WTC11 (cell line): ENCODE data around the gene STARD10. TPM values are rescaled to one million over a fixed set of nuclear protein-coding genes. Genes with fewer than 3 reads are reported as not detected.
A peak's percentile ranks its signal among the peaks of the same experiment; 100 is the strongest.

Experiments used
- ATAC-seq: fragments of 200-7000 bp; cut with Tn5 transposase; 2 replicates; pipeline ENCODE4 v1.10.0; 2021; ENCODE audit warnings: mild to moderate bottlenecking, moderate library complexity
- CTCF ChIA-PET: fragments of 300-600 bp; sonication (Branson Sonifier 250); formaldehyde crosslinking; loops from one replicate; lab custom pipeline; 2021; ENCODE audit warnings: antibody characterized with exemption; lab: Charles Lee
- POLR2A ChIA-PET: fragments of 350-600 bp; sonication (Branson Sonifier 250); formaldehyde crosslinking; loops from one replicate; lab custom pipeline; 2021; ENCODE audit warnings: antibody characterized with exemption; lab: Charles Lee
- DNase-seq: peaks from one replicate; pipeline ENCODE4 v3.0.0; 2021; ENCODE audit warnings: low spot score
- H3K27ac Mint-ChIP-seq: 2 replicates; pipeline ENCODE4 v1.8.0; 2021; ENCODE audit warnings: mixed read lengths
- H3K27me3 Mint-ChIP-seq: 2 replicates; pipeline ENCODE4 v1.8.0; 2021; ENCODE audit warnings: low read depth, mild to moderate bottlenecking, moderate library complexity, mixed read lengths
- H3K36me3 Mint-ChIP-seq: 2 replicates; pipeline ENCODE4 v1.8.0; 2021; ENCODE audit warnings: mixed read lengths
- H3K4me1 Mint-ChIP-seq: 2 replicates; pipeline ENCODE4 v1.8.0; 2022; ENCODE audit warnings: mixed read lengths
- H3K4me3 Mint-ChIP-seq: 2 replicates; pipeline ENCODE4 v1.8.0; 2021; ENCODE audit warnings: mild to moderate bottlenecking, moderate library complexity, mixed read lengths
- H3K9me3 Mint-ChIP-seq: 2 replicates; pipeline ENCODE4 v1.8.0; 2021; ENCODE audit warnings: mixed read lengths
- ELF4 ChIP-seq: sonication (generic); formaldehyde crosslinking; IDR thresholded peaks from 2 replicates; pipeline ENCODE4 v1.8.1; 2022; ENCODE audit warnings: low read depth, mild to moderate bottlenecking, moderate library complexity, missing genetic modification reagents
- GRHL2 ChIP-seq: fragments of 250-450 bp; sonication (Bioruptor Pico); IDR thresholded peaks from 2 replicates; pipeline ENCODE4 v1.8.0; 2022; ENCODE audit warnings: mild to moderate bottlenecking, moderate library complexity; ENCODE audit not compliant: insufficient replicate concordance, severe bottlenecking
- JAZF1 ChIP-seq: fragments of 250-450 bp; sonication (Bioruptor Pico); IDR thresholded peaks from 2 replicates; pipeline ENCODE4 v1.9.0; 2021; ENCODE audit warnings: moderate library complexity, mild to moderate bottlenecking, inconsistent platforms
- KAT7 ChIP-seq: sonication (generic); formaldehyde crosslinking; IDR thresholded peaks from 2 replicates; pipeline ENCODE4 v1.8.1; 2023; ENCODE audit warnings: missing genetic modification reagents, mild to moderate bottlenecking, borderline replicate concordance
- MXD4 ChIP-seq: fragments of 250-450 bp; sonication (Bioruptor Pico); IDR thresholded peaks from 2 replicates; pipeline ENCODE4 v1.8.0; 2021; ENCODE audit warnings: mild to moderate bottlenecking, moderate library complexity, borderline replicate concordance
- MYBL2 ChIP-seq: sonication (generic); formaldehyde crosslinking; IDR thresholded peaks from 2 replicates; pipeline ENCODE4 v1.8.1; 2023; ENCODE audit warnings: mild to moderate bottlenecking, moderate library complexity, missing genetic modification reagents
- NFATC4 ChIP-seq: fragments of 250-450 bp; sonication (Bioruptor Pico); IDR thresholded peaks from 2 replicates; pipeline ENCODE4 v1.9.0; 2021; ENCODE audit warnings: mild to moderate bottlenecking
- NFE2L1 ChIP-seq: sonication (generic); formaldehyde crosslinking; IDR thresholded peaks from 2 replicates; pipeline ENCODE4 v1.8.1; 2023; ENCODE audit warnings: missing genetic modification reagents
- NR1H2 ChIP-seq: sonication (generic); formaldehyde crosslinking; IDR thresholded peaks from 2 replicates; pipeline ENCODE4 v1.9.0; 2021; ENCODE audit warnings: mild to moderate bottlenecking, moderate library complexity, missing genetic modification reagents
- RELA ChIP-seq: sonication (generic); formaldehyde crosslinking; IDR thresholded peaks from 2 replicates; pipeline ENCODE4 v1.8.1; 2022; ENCODE audit warnings: missing genetic modification reagents, mild to moderate bottlenecking, borderline replicate concordance
- TCF7 ChIP-seq: sonication (generic); formaldehyde crosslinking; IDR thresholded peaks from 2 replicates; pipeline ENCODE4 v1.8.0; 2022; ENCODE audit warnings: mild to moderate bottlenecking, low read depth, missing genetic modification reagents, moderate library complexity
- TEAD4 ChIP-seq: sonication (generic); formaldehyde crosslinking; IDR thresholded peaks from 2 replicates; pipeline ENCODE4 v1.8.0; 2022; ENCODE audit warnings: mild to moderate bottlenecking, missing genetic modification reagents
- ZNF263 ChIP-seq: sonication (generic); formaldehyde crosslinking; IDR thresholded peaks from 2 replicates; pipeline ENCODE4 v1.8.1; 2022; ENCODE audit warnings: low read depth, mild to moderate bottlenecking, moderate library complexity, missing genetic modification reagents
- ZNF671 ChIP-seq: fragments of 250-450 bp; sonication (Bioruptor Pico); IDR thresholded peaks from 2 replicates; pipeline ENCODE4 v1.8.0; 2021; ENCODE audit warnings: mild to moderate bottlenecking
- total RNA-seq: library from RNA; stranded (reverse); gene quantifications from 3 replicates; pipeline ENCODE4 v1.2.3, GENCODE V29; 2021
- TF ChIP-seq, protein P1 (sequence below): sonication (generic); formaldehyde crosslinking; IDR thresholded peaks from 2 replicates; pipeline ENCODE4 v1.8.1; 2023; ENCODE audit warnings: mild to moderate bottlenecking, missing genetic modification reagents
- TF ChIP-seq, protein P2 (sequence below): sonication (generic); formaldehyde crosslinking; IDR thresholded peaks from 2 replicates; pipeline ENCODE4 v1.8.1; 2023; ENCODE audit warnings: mild to moderate bottlenecking, missing genetic modification reagents, borderline replicate concordance
- TF ChIP-seq, protein P3 (sequence below): sonication (generic); formaldehyde crosslinking; IDR thresholded peaks from 2 replicates; pipeline ENCODE4 v1.8.1; 2022; ENCODE audit warnings: mild to moderate bottlenecking, missing genetic modification reagents, moderate library complexity, borderline replicate concordance
- TF ChIP-seq, protein P4 (sequence below): sonication (generic); formaldehyde crosslinking; IDR thresholded peaks from 2 replicates; pipeline ENCODE4 v1.8.0; 2022; ENCODE audit warnings: mild to moderate bottlenecking, missing genetic modification reagents
- TF ChIP-seq, protein P5 (sequence below): fragments of 250-450 bp; sonication (Bioruptor Pico); IDR thresholded peaks from 2 replicates; pipeline ENCODE4 v2.1.2; 2022; ENCODE audit warnings: mild to moderate bottlenecking, moderate library complexity
- TF ChIP-seq, protein P6 (sequence below): fragments of 250-450 bp; sonication (Bioruptor Pico); conservative IDR thresholded peaks from 2 replicates; pipeline ENCODE4 v1.9.0; 2021; ENCODE audit warnings: mild to moderate bottlenecking
- TF ChIP-seq, protein P7 (sequence below): sonication (generic); formaldehyde crosslinking; IDR thresholded peaks from 2 replicates; pipeline ENCODE4 v1.8.1; 2022; ENCODE audit warnings: missing genetic modification reagents, borderline replicate concordance

The STARD10 gene
- total RNA-seq, 1 experiment from 2014 or later: 32.0 TPM

DNA sequence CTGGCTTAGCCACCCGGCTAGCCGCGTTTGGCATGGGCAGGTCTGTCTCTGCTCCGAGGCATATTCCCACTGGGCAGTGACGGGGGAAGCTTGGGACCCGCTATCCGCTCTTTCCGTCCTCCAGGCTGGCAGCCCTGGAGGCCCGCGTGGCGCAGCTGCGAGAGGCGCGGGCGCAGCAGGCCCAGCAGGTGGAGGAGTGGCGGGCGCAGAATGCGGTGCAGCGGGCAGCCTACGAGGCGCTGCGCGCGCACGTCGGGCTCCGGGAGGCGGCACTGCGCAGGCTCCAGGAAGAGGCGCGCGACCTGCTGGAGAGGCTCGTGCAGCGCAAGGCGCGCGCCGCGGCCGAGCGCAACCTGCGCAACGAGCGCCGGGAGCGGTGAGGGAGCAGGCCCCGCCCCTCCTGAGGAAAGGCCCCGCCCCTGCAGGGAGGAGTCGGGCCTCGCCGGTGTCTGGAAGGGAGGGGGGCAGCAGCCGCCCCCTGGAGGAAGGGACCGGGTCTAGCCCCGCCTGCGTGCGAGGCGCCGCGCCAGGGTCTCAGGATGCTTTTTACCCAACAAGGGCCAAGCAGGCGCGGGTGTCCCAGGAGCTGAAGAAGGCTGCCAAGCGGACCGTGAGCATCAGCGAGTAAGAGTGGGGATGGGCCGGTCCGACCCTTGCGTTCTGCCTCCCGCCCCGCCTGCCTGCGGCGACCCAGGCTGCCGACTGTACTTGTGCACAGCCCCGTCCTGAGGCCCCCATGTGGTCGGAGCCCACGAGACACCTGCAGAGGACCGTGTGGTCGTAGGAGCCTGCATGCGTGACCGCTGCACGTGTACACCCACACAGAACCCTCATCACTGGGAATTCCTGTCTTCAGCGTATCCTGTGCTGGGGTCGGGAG is 28.3 kb upstream of the STARD10 start:
- Mint-ChIP-seq H3K4me3 (peak overlapping the region; percentile 61), H3K36me3 (no peaks in the 10 kb centered on the region; the same call in 1 of the 2 replicates), H3K4me1 (peaks cover 17% of the 10 kb centered on the region), H3K27me3 (peaks cover 36% of the 10 kb centered on the region), H3K9me3 (no peaks in the 10 kb centered on the region), H3K27ac (no peak overlapping the region)
- DNase-seq (peak; percentile 96), ATAC-seq (peak; percentile 84)
- CTCF ChIA-PET: interaction anchor here (0.6 to 3.1 kb wide), 12 partner anchors 9 to 485 kb away, joined by 3 to 22 read pairs (median 5); partner anchors contain the start of genes FCHSD2 and STARD10
- POLR2A ChIA-PET: no interaction called here
- TF ChIP-seq MYBL2 (CRISPR knock-in tag) (peak; percentile 82), NFE2L1 (peak; percentile 50; the same call in 1 of the 2 replicates), RELA (CRISPR knock-in tag) (no peak), ZNF263 (CRISPR knock-in tag) (peak; percentile 60; the same call in 1 of the 2 replicates), NR1H2 (CRISPR knock-in tag) (no peak), TCF7 (CRISPR knock-in tag) (no peak), KAT7 (CRISPR knock-in tag) (0 out of 2 replicates have a peak, but pooled peaks have one; percentile 19), TEAD4 (CRISPR knock-in tag) (no peak), NFATC4 (CRISPR knock-in tag) (no peak), MXD4 (CRISPR knock-in tag) (no peak), ZNF671 (CRISPR knock-in tag) (no peak), GRHL2 (no peak), ELF4 (CRISPR knock-in tag) (no peak), JAZF1 (CRISPR knock-in tag) (no peak)
- TF ChIP-seq, protein P1, sequence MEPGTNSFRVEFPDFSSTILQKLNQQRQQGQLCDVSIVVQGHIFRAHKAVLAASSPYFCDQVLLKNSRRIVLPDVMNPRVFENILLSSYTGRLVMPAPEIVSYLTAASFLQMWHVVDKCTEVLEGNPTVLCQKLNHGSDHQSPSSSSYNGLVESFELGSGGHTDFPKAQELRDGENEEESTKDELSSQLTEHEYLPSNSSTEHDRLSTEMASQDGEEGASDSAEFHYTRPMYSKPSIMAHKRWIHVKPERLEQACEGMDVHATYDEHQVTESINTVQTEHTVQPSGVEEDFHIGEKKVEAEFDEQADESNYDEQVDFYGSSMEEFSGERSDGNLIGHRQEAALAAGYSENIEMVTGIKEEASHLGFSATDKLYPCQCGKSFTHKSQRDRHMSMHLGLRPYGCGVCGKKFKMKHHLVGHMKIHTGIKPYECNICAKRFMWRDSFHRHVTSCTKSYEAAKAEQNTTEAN: no peak
- TF ChIP-seq, protein P2, sequence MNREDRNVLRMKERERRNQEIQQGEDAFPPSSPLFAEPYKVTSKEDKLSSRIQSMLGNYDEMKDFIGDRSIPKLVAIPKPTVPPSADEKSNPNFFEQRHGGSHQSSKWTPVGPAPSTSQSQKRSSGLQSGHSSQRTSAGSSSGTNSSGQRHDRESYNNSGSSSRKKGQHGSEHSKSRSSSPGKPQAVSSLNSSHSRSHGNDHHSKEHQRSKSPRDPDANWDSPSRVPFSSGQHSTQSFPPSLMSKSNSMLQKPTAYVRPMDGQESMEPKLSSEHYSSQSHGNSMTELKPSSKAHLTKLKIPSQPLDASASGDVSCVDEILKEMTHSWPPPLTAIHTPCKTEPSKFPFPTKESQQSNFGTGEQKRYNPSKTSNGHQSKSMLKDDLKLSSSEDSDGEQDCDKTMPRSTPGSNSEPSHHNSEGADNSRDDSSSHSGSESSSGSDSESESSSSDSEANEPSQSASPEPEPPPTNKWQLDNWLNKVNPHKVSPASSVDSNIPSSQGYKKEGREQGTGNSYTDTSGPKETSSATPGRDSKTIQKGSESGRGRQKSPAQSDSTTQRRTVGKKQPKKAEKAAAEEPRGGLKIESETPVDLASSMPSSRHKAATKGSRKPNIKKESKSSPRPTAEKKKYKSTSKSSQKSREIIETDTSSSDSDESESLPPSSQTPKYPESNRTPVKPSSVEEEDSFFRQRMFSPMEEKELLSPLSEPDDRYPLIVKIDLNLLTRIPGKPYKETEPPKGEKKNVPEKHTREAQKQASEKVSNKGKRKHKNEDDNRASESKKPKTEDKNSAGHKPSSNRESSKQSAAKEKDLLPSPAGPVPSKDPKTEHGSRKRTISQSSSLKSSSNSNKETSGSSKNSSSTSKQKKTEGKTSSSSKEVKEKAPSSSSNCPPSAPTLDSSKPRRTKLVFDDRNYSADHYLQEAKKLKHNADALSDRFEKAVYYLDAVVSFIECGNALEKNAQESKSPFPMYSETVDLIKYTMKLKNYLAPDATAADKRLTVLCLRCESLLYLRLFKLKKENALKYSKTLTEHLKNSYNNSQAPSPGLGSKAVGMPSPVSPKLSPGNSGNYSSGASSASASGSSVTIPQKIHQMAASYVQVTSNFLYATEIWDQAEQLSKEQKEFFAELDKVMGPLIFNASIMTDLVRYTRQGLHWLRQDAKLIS (CRISPR knock-in tag): no peak
- TF ChIP-seq, protein P3, sequence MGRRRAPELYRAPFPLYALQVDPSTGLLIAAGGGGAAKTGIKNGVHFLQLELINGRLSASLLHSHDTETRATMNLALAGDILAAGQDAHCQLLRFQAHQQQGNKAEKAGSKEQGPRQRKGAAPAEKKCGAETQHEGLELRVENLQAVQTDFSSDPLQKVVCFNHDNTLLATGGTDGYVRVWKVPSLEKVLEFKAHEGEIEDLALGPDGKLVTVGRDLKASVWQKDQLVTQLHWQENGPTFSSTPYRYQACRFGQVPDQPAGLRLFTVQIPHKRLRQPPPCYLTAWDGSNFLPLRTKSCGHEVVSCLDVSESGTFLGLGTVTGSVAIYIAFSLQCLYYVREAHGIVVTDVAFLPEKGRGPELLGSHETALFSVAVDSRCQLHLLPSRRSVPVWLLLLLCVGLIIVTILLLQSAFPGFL (CRISPR knock-in tag): no peak
- TF ChIP-seq, protein P4, sequence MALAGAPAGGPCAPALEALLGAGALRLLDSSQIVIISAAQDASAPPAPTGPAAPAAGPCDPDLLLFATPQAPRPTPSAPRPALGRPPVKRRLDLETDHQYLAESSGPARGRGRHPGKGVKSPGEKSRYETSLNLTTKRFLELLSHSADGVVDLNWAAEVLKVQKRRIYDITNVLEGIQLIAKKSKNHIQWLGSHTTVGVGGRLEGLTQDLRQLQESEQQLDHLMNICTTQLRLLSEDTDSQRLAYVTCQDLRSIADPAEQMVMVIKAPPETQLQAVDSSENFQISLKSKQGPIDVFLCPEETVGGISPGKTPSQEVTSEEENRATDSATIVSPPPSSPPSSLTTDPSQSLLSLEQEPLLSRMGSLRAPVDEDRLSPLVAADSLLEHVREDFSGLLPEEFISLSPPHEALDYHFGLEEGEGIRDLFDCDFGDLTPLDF (CRISPR knock-in tag): no peak
- TF ChIP-seq, protein P5, sequence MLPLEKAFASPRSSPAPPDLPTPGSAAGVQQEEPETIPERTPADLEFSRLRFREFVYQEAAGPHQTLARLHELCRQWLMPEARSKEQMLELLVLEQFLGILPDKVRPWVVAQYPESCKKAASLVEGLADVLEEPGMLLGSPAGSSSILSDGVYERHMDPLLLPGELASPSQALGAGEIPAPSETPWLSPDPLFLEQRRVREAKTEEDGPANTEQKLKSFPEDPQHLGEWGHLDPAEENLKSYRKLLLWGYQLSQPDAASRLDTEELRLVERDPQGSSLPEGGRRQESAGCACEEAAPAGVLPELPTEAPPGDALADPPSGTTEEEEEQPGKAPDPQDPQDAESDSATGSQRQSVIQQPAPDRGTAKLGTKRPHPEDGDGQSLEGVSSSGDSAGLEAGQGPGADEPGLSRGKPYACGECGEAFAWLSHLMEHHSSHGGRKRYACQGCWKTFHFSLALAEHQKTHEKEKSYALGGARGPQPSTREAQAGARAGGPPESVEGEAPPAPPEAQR: no peak
- TF ChIP-seq, protein P6, sequence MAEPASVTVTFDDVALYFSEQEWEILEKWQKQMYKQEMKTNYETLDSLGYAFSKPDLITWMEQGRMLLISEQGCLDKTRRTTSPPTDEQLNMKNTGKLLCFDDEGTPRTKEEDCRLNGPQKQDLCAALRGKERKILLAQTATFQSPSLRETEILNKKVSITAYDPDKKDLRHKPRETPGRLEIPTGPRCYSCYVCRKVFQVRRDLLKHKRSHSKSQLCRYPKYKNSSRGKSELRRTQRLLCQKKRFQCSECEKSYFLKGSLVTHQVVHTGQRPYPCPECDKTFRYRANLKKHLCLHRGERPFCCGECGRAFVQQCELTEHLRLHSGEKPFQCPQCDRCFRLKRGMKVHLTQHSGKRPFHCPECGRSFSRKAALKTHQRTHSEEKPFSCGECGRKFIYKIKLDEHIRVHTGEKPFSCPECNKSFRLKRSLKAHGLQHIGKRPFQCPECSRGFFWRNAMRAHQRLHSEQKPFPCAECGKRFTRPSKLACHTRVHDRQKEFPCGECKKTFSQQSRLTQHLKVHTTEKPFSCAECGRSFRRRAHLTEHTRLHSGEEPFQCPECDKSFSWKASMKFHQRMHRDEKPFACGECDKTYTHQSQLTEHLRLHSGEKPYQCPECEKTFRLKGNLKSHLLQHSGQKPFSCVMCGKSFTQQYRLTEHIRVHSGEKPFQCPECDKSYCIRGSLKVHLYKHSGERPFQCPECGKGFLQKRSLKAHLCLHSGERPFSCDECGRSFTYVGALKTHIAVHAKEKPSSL (CRISPR knock-in tag): no peak
- TF ChIP-seq, protein P7, sequence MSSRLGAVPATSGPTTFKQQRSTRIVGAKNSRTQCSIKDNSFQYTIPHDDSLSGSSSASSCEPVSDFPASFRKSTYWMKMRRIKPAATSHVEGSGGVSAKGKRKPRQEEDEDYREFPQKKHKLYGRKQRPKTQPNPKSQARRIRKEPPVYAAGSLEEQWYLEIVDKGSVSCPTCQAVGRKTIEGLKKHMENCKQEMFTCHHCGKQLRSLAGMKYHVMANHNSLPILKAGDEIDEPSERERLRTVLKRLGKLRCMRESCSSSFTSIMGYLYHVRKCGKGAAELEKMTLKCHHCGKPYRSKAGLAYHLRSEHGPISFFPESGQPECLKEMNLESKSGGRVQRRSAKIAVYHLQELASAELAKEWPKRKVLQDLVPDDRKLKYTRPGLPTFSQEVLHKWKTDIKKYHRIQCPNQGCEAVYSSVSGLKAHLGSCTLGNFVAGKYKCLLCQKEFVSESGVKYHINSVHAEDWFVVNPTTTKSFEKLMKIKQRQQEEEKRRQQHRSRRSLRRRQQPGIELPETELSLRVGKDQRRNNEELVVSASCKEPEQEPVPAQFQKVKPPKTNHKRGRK (CRISPR knock-in tag): no peak
